LNCAP (cell line): Measurements from ENCODE around the gene BICRAL.

Source experiments
- CTCF ChIP-seq: fragments of 450-650 bp; IDR thresholded peaks from 2 replicates; pipeline ENCODE4 v1.5.1; 2017; ENCODE audit warnings: mild to moderate bottlenecking

BICRAL gene, protein sequence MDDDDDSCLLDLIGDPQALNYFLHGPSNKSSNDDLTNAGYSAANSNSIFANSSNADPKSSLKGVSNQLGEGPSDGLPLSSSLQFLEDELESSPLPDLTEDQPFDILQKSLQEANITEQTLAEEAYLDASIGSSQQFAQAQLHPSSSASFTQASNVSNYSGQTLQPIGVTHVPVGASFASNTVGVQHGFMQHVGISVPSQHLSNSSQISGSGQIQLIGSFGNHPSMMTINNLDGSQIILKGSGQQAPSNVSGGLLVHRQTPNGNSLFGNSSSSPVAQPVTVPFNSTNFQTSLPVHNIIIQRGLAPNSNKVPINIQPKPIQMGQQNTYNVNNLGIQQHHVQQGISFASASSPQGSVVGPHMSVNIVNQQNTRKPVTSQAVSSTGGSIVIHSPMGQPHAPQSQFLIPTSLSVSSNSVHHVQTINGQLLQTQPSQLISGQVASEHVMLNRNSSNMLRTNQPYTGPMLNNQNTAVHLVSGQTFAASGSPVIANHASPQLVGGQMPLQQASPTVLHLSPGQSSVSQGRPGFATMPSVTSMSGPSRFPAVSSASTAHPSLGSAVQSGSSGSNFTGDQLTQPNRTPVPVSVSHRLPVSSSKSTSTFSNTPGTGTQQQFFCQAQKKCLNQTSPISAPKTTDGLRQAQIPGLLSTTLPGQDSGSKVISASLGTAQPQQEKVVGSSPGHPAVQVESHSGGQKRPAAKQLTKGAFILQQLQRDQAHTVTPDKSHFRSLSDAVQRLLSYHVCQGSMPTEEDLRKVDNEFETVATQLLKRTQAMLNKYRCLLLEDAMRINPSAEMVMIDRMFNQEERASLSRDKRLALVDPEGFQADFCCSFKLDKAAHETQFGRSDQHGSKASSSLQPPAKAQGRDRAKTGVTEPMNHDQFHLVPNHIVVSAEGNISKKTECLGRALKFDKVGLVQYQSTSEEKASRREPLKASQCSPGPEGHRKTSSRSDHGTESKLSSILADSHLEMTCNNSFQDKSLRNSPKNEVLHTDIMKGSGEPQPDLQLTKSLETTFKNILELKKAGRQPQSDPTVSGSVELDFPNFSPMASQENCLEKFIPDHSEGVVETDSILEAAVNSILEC

GRCh38 chr6:42781796-42782688 is at the start of gene BICRAL:
Gene BICRAL (plus strand): TSS chr6:42782052. CDS start chr6:42822023, 39,971 bp downstream.
- no peak for TF ChIP-seq CTCF

DNA sequence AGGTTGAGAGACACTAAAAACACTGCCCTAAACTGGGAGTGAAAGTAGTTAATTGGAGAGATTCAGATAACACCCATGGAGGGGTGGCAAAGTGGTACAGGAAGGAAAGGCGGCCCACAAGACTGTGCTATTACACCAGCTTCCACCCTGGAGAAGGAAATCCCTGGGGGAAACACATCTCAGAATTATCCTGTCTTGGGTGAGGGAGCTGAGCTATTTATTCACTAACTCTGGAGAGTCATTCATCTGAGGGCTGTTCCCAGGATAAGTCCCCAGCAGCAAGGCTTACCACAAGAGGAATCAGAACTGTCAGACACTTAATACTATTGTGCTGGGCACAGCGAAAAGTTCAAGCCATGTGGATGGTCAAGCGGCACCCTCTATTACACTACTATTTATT is 45.9 kb upstream of the BICRAL start:
- TF ChIP-seq CTCF = no peak

- TF ChIP-seq CTCF = no peak
Measured at GRCh38 chr6:42740725-42741124, 41.1 kb upstream of the BICRAL start.

GRCh38 chr6:42742116-42742894 is 39.5 kb upstream of the BICRAL start:
- no peak for TF ChIP-seq CTCF

GRCh38 chr6:42744351-42744893 is 37.4 kb upstream of the BICRAL start:
- no peak for TF ChIP-seq CTCF

DNA sequence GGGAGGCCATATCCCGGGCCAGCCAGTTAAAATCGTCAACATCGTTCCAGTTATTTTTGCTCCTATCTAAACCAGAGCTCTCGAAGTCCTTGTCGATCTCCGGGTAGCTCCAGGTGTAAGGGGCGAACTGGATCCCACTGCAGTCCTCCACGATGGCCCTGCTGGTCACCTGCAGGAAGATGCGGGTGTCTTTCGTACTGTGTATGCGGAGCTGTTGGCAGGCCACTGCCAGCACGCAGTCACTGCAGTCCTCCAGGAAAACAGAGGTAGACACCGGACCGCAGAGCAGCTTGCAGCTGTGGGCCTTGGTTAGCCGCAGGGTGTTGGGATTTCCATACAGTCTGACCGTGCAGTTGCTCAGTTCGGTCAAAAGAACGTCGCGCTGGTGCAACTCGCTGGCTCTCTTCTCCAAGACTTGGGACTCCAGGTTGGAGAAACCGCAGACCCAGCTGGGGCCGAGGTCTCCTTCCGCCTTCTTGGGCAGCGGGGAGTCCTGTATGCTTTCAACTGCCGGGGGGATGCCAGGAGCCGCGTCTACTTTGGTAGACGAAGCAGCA is 36.7 kb upstream of the BICRAL start:
- TF ChIP-seq CTCF = no peak
